K562 (cell line): ENCODE data around the gene AMPD1. TPM values are rescaled to one million over a fixed set of nuclear protein-coding genes. Genes with fewer than 3 reads are reported as not detected.

Source experiments
- DEAF1 ChIP-seq: fragments of 450-650 bp; formaldehyde crosslinking; IDR thresholded peaks from 2 replicates; pipeline ENCODE4 v1.4.0; 2020; ENCODE audit warnings: mild to moderate bottlenecking, moderate library complexity
- ELK1 ChIP-seq: sonication (generic); formaldehyde crosslinking; IDR thresholded peaks from 2 replicates; pipeline ENCODE4 v1.8.1; 2022; ENCODE audit warnings: missing genetic modification reagents
- HMGN3 ChIP-seq: IDR thresholded peaks from 2 replicates; pipeline ENCODE4 v1.6.1; 2011; ENCODE audit warnings: borderline replicate concordance, low read depth, mild to moderate bottlenecking, mixed read lengths, low read length; ENCODE audit not compliant: insufficient read length; ENCODE audit errors: extremely low read depth
- MGA ChIP-seq: fragments of 450-650 bp; IDR thresholded peaks from 2 replicates; pipeline ENCODE4 v1.6.1; 2016; ENCODE audit warnings: mild to moderate bottlenecking, moderate library complexity
- TCF7 ChIP-seq: sonication (generic); IDR thresholded peaks from 2 replicates; pipeline ENCODE4 v1.6.1; 2016; ENCODE audit warnings: antibody characterized with exemption, borderline replicate concordance
- U2AF1 ChIP-seq: fragments of 200-400 bp; formaldehyde crosslinking; optimal IDR thresholded peaks from 2 replicates; pipeline ENCODE3; 2017; ENCODE audit warnings: mild to moderate bottlenecking, low read depth, low read length, moderate library complexity
- ZBTB33 ChIP-seq: sonication (generic); formaldehyde crosslinking; IDR thresholded peaks from 2 replicates; pipeline ENCODE4 v1.8.1; 2023; ENCODE audit warnings: mild to moderate bottlenecking, missing genetic modification reagents
- ZKSCAN3 ChIP-seq: fragments of 250-450 bp; sonication (Bioruptor Pico); IDR thresholded peaks from 2 replicates; pipeline ENCODE4 v1.4.0; 2020
- ZNF217 ChIP-seq: sonication (generic); formaldehyde crosslinking; IDR thresholded peaks from 2 replicates; pipeline ENCODE4 v1.8.0; 2022; ENCODE audit warnings: mild to moderate bottlenecking, missing genetic modification reagents
- polyA plus RNA-seq, 8 experiments: library from polyadenylated mRNA; depleted of rRNA in 4 of 8; stranded (reverse) in 5 of 8; unstranded in 3 of 8; fragments of >200 nt; fragmentation: Nextera tagmentation in 2 of 8; fragmentation: Illumina TruSeq in 1 of 8; extraction: Ambion mirVana in 2 of 8; extraction: Trizol in 1 of 8; gene quantifications; 2 replicates each; pipeline versions ENCODE4 v1.2.1 to v1.2.3, GENCODE V29; 2011 to 2014; ENCODE audit warnings: inconsistent platforms in 1 of 8, missing spikeins in 1 of 8
- total RNA-seq, 7 experiments: library from RNA; depleted of rRNA in 6 of 7; stranded (reverse); fragments of >200 nt in 6 of 7; fragmentation: Illumina TruSeq in 2 of 7; extraction: Trizol in 2 of 7; gene quantifications; 2 replicates each; pipeline versions ENCODE4 v1.2.1 to v1.2.3, GENCODE V29; 2011 to 2021; ENCODE audit warnings: low replicate concordance in 1 of 7

Gene AMPD1
- total and polyA plus RNA-seq, 9 of the 15 experiments (the other 6 are each of a cell fraction or from before 2014, with no cell fraction given), result 0.04 to 0.17 TPM; not detected in 7

- TF ChIP-seq MGA (peak; percentile 25; the same call in 1 of the 2 replicates), ZBTB33 (CRISPR knock-in tag) (0 out of 2 replicates have a peak, but pooled peaks have one; percentile 30), HMGN3 (peak; percentile 97), ELK1 (CRISPR knock-in tag) (no peak), DEAF1 (CRISPR knock-in tag) (no peak), ZNF217 (CRISPR knock-in tag) (no peak), U2AF1 (no peak), TCF7 (no peak), ZKSCAN3 (no peak)
These were observed 21.2 kb upstream of the AMPD1 start, which contains the start of gene NRAS (continued) for GRCh38 chr1:114716304-114717170.
